Activated CD4-positive, alpha-beta T cell treated with anti-CD3 and anti-CD28 coated beads, Interleukin-2, amount 50 U/mL, for 16 hours (primary cell): Measurements from ENCODE around the gene GLCE.
"Not testable (repeated sequence)": the region's sequence is repeated elsewhere in the genome, so short reads cannot be mapped to it uniquely, and the experiment has no call there.

Experiments
- DNase-seq: peaks from one replicate; pipeline ENCODE4 v3.0.0-alpha.2; 2020

GLCE gene

DNA sequence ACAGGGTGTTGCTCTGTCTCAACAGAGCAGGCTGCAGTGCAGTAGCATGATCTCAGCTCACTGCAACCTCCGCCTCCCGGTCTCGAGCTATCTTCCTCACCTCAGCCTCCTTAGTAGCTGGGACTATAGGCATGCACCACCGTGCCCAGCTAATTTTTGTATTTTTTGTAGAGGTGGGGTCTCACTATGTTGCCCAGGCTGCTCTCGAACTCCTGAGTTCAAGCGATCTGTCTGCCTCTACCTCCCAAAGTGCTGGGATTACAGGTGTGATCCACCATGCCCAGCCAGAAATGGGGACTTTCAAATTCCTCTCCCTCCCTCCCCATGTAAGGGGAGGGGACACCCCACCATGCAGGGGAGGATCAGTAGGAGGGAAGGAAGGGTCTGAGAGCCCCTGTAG, 141.7 kb downstream of the GLCE start:
- DNase-seq = not testable (repeated sequence)

DNA sequence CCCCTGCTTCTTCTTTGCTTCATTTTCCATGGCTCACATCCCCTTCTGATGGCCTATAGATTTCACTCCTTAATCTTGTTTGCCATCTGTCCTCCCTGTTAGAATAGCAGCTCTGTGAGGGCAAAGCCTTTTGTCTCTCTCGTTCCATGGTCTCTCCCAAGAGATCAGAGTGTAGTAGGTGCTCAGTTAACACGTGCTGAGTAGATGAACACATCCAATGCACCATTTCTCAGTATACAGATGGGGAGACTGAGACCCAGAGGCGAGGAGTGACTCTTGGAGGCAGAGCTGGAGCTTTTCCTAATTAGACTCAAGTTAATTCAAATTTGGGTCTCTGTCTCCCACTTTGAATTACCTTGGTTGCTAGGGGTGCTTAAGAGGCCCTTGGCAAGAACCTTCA, 142.5 kb downstream of the GLCE start:
- no peak for DNase-seq

DNA sequence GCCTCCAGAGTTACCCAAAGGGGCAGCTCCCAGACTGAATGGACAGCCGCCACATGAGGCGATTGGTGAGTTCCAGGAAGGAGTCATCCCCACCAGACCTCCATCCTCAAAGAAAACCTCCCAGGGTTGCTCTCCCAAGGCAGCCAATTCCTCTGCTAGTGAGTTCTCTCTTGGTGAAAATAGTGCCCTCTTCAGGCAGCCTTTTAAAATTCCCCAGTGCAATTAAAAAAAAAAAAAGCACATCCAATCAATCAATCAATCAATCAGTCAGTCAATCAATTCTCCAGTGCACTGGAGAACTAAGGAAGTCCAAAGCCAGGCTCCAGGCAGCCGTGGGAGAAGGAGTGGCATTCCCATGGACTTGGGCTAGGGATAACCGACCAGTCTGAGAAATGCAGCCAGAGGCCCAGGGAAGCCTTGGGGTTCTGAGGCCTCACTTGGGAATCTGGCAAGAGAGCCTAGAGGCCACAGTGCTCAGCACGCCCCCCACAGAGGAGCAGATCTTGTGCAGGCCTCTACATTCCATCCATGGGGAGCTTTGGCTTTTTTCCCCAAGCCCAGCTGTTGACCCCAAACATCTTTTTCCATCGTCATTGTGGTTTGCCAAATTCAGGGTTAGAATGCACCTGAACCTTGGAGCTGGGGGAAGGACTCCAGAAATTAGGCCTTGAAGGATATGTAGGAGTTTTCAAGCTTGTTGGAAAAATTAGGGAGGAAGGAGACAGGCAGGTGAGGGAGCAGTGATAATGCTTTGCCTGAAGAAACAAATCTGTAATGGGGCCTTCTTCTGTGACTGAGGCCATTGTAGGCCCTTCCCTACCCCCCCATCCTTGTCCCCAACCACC, 143.1 kb downstream of the GLCE start:
- DNase-seq = peak; percentile 6

DNA sequence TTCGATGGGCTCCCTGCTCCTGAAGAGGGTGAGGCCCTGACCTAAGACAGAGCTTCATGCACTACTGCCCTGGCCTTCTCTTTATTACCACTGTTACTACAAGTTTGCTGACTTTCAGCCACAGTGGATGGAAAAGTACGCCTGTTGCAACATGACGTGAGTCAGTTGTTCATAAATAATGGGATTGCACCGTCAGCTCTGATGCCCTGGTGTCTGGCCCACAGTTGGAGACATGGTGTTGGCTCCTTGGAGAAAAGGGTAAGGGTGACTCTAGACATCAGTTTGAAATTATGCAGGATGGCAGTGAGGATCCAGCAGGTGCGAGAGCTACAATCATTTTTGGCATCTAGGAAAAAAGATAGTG, 143.7 kb downstream of the GLCE start:
- no peak for DNase-seq

DNA sequence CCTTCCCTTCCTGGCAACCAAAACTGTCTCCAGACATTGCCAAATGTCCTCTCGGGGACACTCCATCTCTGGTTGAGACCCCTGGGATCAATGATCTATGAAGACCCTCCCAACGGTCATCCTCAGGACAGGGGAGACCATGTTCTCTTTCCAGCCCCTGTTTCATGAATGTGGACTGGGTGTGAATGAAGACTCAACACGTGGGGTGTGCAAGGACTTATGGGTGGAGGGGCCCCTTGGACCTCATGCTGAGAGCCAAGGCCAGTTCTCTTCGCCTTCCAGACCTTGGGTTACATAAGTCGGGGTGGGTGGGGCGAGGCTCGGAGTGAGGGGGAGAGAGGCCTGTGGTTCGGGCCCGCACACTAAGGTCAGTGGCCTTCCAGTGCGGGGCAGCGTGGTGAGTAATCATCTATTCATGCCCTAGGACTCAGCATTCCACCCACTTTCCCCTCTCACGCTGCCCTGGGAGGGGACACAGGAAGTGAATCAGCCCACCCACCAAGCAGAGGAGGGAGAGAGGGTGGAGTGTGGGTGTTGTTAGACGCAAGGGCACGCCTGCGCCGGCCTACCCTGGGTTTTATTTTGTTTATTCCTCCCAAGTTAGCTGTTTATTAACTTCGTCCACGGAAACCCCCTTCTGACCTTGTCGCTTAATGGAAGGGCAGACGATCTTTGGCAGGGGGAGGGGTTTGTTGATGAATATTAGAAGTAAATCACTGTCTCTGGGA, 144.9 kb downstream of the GLCE start:
- no peak for DNase-seq

DNA sequence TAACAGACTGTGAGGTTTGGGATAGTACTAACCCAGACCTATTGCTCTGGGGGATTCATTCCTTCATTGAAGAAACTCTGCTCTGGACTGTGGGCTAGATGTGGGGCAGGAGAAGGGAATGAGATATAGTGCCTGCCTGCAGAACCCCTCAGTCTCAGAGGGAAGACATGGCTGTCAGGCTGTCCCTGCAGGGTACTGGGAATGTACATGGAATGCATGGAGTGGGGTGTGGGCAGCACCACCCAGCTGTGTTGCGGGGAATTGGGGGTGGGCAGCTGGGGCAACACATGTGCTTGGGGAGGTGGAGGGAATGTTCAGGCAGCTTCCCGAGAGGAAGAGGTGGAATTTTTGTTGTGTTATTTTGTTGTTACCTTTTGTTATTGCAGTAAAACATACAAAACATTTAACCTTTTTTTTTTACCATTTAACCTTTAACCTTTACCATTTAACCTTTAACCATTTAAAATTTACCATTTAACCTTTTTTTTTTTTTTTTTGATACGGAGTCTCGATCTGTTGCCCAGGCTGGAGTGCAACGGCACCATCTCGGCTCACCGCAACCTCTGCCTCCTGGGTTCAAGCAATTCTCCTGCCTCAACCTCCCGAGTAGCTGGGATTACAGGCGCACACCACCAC, 145.6 kb downstream of the GLCE start:
- no peak for DNase-seq

DNA sequence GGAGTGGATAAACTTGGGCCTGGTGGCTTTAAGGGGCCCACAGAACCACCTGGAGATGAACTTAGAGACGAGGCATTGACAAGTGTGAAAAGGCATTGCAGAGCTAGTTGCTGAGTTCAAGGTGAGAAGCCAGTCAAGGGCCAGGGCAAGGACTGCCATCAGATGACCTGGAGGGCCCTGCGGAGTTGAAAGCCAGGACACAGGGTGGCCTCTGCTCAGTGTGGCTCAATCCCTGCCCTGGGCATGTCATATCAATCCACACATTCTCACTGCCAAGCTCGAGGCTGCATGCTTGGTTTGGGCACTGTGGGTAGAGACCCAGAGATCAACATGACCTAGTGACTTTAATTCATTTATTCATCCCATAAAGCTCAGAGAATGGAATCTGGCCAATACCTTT, 147.5 kb downstream of the GLCE start:
- DNase-seq = no peak

DNA sequence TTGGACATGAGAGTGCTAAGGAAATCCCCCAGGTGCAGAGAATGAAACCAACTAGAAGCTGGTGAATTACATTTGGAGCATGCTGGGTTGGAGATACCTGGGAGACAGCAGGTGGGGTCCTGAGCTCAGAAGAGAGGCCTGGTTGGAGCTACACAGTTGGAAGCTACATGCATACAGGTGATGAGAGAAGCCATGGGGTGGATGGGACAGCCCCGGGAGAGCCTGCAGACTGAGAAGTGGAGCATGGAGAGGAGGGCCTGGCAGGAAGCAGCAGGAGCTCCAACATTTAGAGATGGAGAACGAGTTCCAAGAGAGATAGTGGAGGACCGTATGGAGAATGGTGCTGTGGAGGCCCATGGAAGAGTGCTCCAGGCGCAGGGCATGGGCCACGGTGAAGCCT, 148.5 kb downstream of the GLCE start:
- no peak for DNase-seq

DNA sequence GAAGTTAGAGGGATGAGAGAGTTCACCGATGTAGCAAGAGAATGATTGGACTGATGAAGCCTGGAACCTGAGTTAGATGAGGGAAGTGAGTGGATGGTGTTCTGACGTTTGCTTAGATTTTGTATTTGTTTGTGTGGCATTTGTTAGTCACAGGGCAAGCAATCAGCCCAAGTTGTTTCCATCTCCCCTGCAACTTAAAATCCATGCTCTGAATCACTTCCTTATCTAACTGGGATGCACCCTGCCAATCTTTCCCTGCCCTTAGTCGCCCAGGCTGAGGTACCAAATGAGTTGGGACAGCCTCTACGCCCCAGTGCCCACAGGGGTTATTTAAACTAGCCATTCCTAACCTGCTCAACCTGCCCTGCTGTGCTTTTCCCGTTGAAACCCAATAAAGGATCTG, 150.9 kb downstream of the GLCE start:
- DNase-seq = no peak

DNA sequence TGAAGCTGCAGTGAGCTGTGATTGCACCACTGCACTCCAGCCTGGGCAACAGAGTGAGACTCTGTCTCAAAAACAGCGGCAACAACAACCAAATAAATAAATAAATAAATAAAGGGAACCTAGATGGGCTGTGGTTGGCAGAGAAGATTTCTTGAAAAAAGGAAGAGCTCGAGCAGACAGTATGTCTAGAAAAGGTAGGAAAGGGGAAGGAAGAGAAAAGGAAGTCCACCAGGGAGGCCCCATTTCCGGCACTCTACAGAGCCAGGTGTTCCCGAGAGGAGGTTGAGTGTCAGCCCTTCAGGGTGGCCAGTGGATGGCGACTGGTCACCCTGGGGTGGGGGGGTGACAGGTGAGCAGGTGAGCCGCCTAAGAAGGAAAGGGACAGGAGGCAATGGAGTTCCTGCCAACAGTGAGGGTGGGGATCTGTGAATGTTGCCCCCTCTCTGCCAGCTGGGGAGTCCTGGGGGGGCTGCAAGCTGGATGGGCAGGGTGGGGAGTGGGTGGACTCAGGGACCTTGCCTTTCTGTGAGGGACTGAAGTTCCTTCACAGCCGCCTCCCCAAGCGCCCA, 153.1 kb downstream of the GLCE start:
- no peak for DNase-seq

DNA sequence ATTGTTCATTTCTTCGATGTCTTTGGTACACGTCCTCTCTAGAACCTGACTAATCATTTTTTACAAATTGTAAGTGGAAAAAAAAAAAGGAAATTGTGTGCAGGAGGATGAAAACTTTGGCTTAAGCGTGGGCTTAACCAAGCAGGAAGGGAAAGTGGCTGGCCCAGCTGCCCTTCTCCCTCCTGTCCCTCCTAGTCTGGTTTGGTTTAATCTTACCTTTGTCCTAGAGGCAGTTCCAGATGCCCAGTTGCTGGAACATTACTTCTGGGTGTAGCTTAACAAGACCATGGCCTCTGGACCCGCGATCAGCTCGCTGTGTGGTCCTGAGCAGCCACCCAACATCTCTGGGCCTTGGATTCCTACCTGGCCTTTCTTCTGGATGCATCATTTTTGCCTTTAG, 153.7 kb downstream of the GLCE start:
- DNase-seq = no peak

DNA sequence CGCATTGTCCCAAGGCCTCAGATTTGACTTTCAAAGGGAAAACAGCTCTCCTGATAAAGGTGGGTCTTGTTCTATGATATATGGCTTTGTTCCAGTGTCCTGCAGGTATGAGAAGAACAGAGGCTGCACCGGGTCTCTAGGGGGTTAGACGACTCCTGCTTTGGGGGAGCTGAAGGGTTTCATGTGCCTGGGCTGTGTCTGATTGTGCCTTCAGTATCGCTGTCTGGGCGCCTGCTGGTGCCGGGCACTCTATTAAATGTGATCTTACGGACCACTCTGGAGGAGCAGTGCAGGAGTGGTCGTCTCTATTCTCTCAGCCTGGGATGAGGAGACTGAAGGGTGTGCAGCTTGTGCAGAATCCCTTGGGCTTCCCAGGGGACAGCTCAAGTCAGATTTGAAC, 154.3 kb downstream of the GLCE start:
- DNase-seq = no peak

DNA sequence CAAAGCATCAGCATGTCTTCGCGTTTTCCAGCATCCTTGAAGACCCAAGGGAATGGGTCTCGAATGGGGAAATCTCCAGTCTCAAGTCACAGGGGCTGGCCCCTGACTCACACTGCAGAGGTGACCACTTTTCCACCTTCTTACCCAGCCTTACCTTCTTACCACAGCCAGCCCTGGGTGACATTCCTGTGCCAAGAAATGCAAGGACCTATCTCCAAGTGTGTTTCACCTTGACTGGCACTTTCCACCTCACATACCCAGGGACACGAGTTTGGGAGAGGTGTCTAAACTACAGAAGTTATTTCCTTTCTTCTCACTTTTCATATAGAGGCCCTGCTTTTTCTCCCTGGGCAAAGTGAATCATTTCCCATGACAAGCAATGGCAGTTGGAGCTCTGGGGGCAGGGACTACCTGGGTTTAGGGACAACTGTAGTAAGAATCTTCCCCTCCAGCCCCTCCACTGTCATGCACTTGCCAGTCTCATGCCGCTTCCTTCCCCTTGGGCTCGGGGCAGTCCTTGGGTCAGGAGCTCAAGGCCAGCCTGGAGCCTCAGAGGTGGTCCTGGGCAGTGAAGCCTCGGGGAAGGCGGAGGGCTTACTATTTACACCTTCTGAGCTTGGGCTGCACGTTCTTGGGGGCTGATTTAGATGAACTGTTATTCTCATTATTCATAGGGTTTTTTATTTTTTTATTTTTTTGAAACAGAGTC, 155.1 kb downstream of the GLCE start:
- no peak for DNase-seq

DNA sequence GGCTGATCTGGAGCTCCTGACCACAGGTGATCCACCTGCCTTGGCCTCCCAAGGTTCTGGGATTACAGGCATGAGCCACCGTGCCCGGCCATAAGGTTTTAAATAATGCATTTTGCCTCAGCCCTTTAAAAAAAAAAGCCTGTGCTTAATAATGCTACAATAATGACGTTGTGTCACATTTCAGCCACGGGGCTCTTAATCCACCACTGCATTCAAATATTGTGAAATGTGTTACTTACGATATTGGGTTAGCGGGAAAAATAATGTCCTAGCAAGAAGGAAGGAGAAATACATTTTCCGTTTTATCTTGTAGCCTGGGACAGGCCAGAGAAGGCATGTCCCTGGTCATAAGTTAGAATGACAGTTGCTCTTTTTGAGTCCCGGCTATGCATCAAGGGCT, 155.9 kb downstream of the GLCE start:
- no peak for DNase-seq

DNA sequence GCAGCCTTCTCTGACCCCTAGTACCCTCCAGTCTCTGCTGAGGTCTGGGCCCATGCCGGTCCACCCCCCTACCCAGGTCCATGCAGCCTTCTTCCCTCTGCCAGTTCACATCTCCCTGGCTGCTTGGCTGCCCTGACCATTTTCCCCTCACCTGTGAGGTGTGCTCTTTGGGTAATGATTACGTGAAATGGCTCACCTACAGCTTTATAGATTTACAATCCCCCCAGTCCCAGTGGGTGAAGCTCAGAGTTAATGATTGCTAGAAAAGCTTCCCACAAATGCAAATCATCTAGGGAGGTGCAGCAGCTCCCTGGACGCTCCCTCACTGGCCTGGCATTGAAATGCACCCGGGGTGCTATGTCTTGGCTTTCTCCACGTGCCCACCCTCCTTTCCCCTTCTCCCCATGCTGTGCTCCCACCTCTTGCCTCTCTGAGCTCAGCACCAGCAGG, 157.0 kb downstream of the GLCE start:
- no peak for DNase-seq

DNA sequence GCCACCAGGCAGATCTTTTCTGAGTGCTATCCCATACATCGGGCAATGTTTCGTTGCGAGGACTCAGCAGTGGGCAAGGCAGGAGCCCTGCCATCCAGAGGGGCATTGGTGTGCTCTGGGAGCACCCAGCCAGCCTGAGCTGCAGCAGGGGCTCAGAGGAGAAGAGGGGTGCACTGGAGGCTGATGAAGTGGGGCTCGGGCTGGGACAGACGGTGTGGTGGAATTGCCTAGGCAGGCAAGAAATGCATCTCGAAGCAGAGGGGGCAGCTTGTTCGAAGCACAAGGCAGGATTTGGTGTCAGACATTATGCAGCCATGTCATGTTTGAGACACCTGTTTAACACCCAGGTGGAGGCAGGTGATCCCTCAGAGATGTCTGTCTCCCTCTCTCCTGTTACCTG, 157.6 kb downstream of the GLCE start:
- no peak for DNase-seq

DNA sequence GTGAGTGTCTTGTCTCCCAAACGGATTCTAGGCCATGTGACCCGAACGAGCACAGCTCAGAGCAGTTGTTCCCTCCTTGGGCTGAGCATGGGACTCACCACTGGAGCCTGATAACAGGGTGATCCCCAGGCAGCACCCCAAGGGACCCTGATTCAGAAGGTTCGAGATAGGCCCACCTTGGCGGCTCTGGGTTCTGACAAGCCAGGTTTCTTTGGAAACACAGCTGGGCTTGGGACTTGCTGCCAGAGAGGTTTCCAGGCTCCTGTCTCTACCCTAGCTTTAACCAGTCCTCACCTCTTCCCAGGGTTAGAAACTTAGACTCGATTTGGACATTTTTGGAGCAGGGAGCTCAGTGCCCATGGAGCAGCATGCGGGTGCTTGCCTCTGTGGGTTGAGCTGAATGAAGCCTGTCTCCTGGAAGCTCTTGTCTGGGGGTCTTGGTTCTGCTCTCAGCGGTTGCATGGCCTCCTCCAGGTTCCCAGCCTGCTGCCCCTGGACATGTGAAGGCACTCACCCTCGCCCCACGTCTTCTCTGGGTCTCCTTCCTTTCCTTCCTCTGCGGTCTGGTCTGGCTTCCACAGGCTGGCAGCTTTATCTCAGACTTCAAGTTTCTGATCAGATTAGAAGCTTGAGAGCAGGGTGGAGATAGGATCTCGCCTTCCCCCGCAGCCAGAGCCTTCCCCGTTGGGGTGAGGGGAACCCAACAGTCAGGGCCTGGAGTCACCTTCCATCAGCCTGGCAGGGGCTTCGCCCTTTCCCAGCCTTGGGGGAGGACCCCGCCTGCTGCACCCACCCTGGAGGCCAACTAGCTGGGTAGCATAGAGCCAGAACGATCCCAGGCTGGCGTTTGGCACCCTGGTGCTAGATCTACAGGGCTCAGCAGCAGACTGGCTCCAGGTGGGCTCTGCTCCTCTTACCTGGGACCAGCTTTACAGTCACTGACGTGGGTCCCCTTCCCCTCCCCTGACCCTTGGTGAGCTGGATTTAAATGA, 159.2 kb downstream of the GLCE start:
- DNase-seq = peak; percentile 26

DNA sequence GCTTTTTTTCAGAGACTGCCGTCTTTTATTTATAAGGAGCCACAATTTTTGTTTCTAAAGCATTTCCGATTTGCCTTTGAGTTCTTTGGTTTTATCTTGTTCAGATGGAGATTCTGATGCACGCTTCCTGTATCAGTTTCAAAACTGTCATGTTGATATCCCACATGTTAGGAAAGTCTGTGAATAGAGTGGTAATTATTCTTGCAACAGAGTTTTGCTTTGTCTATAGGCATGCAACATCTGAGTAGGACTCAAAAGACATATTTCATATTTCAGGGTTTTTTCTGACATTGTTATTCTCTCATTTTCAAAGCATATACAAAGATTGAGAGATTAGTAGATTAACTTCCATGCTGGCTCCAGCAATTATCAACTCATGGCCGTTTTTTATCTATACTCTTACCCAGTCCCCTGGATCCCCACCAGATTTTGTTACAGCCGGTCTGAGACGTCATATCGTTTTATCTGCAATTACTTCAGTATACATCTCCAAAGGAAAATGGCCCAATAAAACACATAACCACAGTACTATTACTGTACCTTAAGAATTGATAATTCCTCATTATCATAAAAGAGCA, 160.6 kb downstream of the GLCE start:
- DNase-seq = peak; percentile 62
